Lung (tissue), 12 donors: ENCODE data around the gene VDR. TPM values are rescaled to one million over a fixed set of nuclear protein-coding genes. Genes with fewer than 3 reads are reported as not detected.
A peak's percentile ranks its signal among the peaks of the same experiment; 100 is the strongest.

ENCODE experiments used
- ATAC-seq: fragments of 200-7000 bp; cut with Tn5 transposase; one replicate; pipeline ENCODE4 v1.9.1; 2020; ENCODE audit warnings: moderate number of reproducible peaks; ENCODE audit not compliant: insufficient read depth, low FRiP score
- DNase-seq, 3 donors: peaks; one replicate each; pipeline ENCODE4 v3.0.0-alpha.2; 2013 to 2017
- H3K27ac ChIP-seq, 2 donors: one replicate each; pipeline ENCODE4 v1.5.1; 2013; ENCODE audit warnings: mild to moderate bottlenecking in 2 of 2, moderate library complexity in 2 of 2, control low read depth in 1 of 2, inconsistent platforms in 1 of 2, low read depth in 1 of 2, low read length in 1 of 2
- H3K27me3 ChIP-seq, 3 donors: one replicate each; pipeline ENCODE4 v1.5.1; 2013; ENCODE audit warnings: low read length in 2 of 3; ENCODE audit not compliant: control insufficient read depth in 3 of 3, insufficient read depth in 3 of 3
- H3K36me3 ChIP-seq, 4 donors: one replicate each; pipeline ENCODE4 v1.5.1; 2013; ENCODE audit warnings: low read length in 4 of 4, mild to moderate bottlenecking in 1 of 4, moderate library complexity in 1 of 4; ENCODE audit not compliant: control insufficient read depth in 4 of 4, insufficient read depth in 4 of 4
- H3K4me1 ChIP-seq, 5 donors: one replicate each; pipeline ENCODE4 v1.5.1; 2013; ENCODE audit warnings: low read length in 5 of 5, mild to moderate bottlenecking in 2 of 5, moderate library complexity in 1 of 5; ENCODE audit not compliant: control insufficient read depth in 5 of 5, insufficient read depth in 5 of 5
- H3K4me3 ChIP-seq: one replicate; pipeline ENCODE4 v1.5.1; 2013; ENCODE audit warnings: mild to moderate bottlenecking, control low read depth, moderate library complexity
- H3K9ac ChIP-seq, 2 donors: one replicate each; pipeline ENCODE4 v1.5.1; 2013; ENCODE audit warnings: low read length in 2 of 2, control low read depth in 1 of 2; ENCODE audit not compliant: insufficient read depth in 1 of 2
- H3K9me3 ChIP-seq, 4 donors: one replicate each; pipeline ENCODE4 v1.5.1; 2013; ENCODE audit warnings: low read length in 3 of 4, mild to moderate bottlenecking in 1 of 4, moderate library complexity in 1 of 4; ENCODE audit not compliant: control insufficient read depth in 4 of 4, insufficient read depth in 3 of 4
- WGBS, 2 donors: extraction: QIAGEN DNeasy Blood & Tissue Kit; methylation state at CpG; one replicate each; pipeline ENCODE4 v1.1.7; 2013; 5-methylcytosine and 5-hydroxymethylcytosine counted together
- polyA plus RNA-seq, 2 donors: library from polyadenylated mRNA; stranded (reverse); fragments of 200-250 nt; gene quantifications; one replicate each; pipeline ENCODE4 v1.2.1, GENCODE V29; 2013
- total RNA-seq, 2 donors: library from RNA; depleted of rRNA in 1 of 2; stranded (reverse); fragments of >200 nt in 1 of 2; gene quantifications; one replicate each; pipeline ENCODE4 v1.2.1, GENCODE V29; 2014 to 2021
- TF ChIP-seq, protein P1 (sequence below): IDR thresholded peaks from 2 replicates; pipeline ENCODE4 v1.5.1; 2012; ENCODE audit warnings: mild to moderate bottlenecking; ENCODE audit errors: control extremely low read depth, extremely low read depth
- donor health status: control.
- donor health status: control.
- donor health status: Bipolar disorder and iron deficiency.
- donor health status: healthy.
- donor health status: DM: yes; HTN: yes; CAD: no.

Gene VDR
- total and polyA plus RNA-seq, 4 donors, result 4.4 to 27.4 (median 14.3) TPM

DNA sequence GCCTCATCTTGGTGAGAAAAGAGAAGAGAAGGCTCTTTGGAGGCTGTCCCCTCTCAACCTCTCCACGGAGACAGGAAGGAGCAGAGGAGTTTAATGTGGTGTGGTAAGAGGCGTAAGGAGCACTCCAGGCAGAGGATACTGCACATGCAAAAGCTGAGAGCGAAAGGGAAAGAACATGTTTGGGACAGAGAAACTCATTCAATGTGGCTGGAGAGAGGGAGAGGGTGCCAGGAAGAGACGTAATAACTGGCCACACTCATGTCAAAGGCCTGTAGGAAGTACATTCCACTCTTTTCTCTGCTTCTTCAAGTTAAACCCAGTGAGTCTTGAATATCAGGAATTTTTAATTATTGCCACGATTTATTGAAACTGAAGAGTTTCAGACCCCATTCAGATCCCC lies 12.0 kb downstream of the VDR start:
- no peaks in the 10 kb centered on the region for H3K36me3 ChIP-seq
- H3K4me1 ChIP-seq, result peaks cover 0 to 14% (median 3%) of the 10 kb centered on the region in 5 donors
- ATAC-seq (no peak), DNase-seq (peak in 2 of 3 donors; percentile 20 to 53)
- H3K27ac ChIP-seq, result peak overlapping the region in 1 of 2 donors; percentile 21
- H3K9ac ChIP-seq, result no peak overlapping the region
- H3K27me3 ChIP-seq, result no peaks in the 10 kb centered on the region
- 55 to 67% methylated on average over 5 of the region's 5 CpGs for WGBS, 2 donors
- no peaks in the 10 kb centered on the region for H3K9me3 ChIP-seq
- no peak overlapping the region for H3K4me3 ChIP-seq
- TF ChIP-seq, protein P1, sequence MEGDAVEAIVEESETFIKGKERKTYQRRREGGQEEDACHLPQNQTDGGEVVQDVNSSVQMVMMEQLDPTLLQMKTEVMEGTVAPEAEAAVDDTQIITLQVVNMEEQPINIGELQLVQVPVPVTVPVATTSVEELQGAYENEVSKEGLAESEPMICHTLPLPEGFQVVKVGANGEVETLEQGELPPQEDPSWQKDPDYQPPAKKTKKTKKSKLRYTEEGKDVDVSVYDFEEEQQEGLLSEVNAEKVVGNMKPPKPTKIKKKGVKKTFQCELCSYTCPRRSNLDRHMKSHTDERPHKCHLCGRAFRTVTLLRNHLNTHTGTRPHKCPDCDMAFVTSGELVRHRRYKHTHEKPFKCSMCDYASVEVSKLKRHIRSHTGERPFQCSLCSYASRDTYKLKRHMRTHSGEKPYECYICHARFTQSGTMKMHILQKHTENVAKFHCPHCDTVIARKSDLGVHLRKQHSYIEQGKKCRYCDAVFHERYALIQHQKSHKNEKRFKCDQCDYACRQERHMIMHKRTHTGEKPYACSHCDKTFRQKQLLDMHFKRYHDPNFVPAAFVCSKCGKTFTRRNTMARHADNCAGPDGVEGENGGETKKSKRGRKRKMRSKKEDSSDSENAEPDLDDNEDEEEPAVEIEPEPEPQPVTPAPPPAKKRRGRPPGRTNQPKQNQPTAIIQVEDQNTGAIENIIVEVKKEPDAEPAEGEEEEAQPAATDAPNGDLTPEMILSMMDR, result no peak

DNA sequence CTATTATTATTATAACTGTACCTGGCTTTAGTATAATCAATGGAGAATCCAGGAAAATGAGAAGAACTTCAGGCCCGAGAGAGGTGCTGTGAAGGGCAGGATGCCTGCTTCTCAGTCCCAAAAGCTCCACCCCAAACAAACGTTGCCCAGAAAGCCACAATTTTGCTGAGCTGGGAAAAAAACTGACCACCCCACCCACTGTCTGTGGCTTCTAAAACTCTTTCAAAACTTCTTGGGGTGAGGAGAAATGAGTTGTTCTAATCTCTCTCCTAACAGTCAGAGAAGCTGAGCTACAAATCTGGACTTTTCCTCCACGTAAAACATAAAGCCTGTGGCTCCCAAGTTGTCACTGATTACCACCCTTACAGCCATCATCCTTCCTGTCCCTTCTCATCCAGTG lies 13.4 kb downstream of the VDR start:
- DNase-seq (no peak), ATAC-seq (peak; percentile 14)
- TF ChIP-seq, protein P1, result no peak
- Histone ChIP-seq H3K27ac (no peak overlapping the region), H3K36me3 (no peaks in the 10 kb centered on the region), H3K4me1 (peaks cover 0 to 10% (median 3%) of the 10 kb centered on the region in 5 donors), H3K4me3 (no peak overlapping the region), H3K9ac (no peak overlapping the region), H3K27me3 (no peaks in the 10 kb centered on the region), H3K9me3 (no peaks in the 10 kb centered on the region)
- WGBS, 2 donors, result 39 to 54% methylated on average over 3 of the region's 3 CpGs

DNA sequence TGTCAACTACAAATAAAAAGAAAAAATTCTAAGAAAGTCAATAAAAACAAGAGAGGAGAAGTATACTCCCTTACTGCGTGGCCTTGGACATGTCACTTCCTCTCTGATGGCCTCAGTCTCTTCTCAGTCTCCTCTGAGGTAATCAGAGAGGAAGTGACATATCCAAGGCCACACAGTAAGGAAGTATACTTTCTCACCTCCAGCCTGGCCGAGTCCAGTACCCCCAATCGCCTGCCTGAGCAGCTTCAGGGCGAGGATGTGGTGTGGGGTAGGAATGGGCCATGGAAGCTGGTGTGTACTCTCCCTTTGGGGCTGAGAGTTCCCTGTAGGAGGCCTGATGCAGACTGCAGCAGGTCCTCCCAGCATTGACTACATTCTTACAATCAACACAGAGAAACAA lies 15.8 kb downstream of the VDR start:
- TF ChIP-seq, protein P1, result no peak
- Histone ChIP-seq H3K27ac (peak overlapping the region in 1 of 2 donors; percentile 48), H3K27me3 (no peaks in the 10 kb centered on the region), H3K4me1 (peaks cover 0 to 9% (median 0%) of the 10 kb centered on the region in 5 donors), H3K4me3 (no peak overlapping the region), H3K9me3 (no peaks in the 10 kb centered on the region), H3K9ac (no peak overlapping the region), H3K36me3 (no peaks in the 10 kb centered on the region)
- DNase-seq (no peak), ATAC-seq (no peak)
- 35 to 56% methylated on average over 4 of the region's 4 CpGs for WGBS, 2 donors
